NCI-H774 (cell line): Measurements from ENCODE around the gene NUTM2F.
"Not testable (repeated sequence)": the region's sequence is repeated elsewhere in the genome, so short reads cannot be mapped to it uniquely, and the experiment has no call there.

Source experiments
- DNase-seq: peaks from one replicate; lab custom pipeline; 2025; lab: John Stamatoyannopoulos, UW

The NUTM2F gene

GRCh38 chr9:94328544-94328943 is at the start of gene NUTM2F:
Gene NUTM2F (minus strand): TSS chr9:94328644. CDS start chr9:94328623, 21 bp downstream.
- not testable (repeated sequence) for DNase-seq

GRCh38 chr9:94375197-94375596 is 46.8 kb upstream of the NUTM2F start:
- DNase-seq, result not testable (repeated sequence)

GRCh38 chr9:94374176-94375056 is 46.0 kb upstream of the NUTM2F start:
- peak; percentile 81 for DNase-seq

- not testable (repeated sequence) for DNase-seq
Observed at GRCh38 chr9:94373779-94374175, 45.3 kb upstream of the NUTM2F start.

GRCh38 chr9:94370266-94370665 is 41.8 kb upstream of the NUTM2F start:
- not testable (repeated sequence) for DNase-seq

GRCh38 chr9:94364093-94364614 is 35.7 kb upstream of the NUTM2F start:
- not testable (repeated sequence) for DNase-seq

- not testable (repeated sequence) for DNase-seq
Observed at GRCh38 chr9:94357158-94357557, 28.7 kb upstream of the NUTM2F start.

- not testable (repeated sequence) for DNase-seq
Observed at GRCh38 chr9:94351901-94352723, 23.7 kb upstream of the NUTM2F start.

- not testable (repeated sequence) for DNase-seq
Observed at GRCh38 chr9:94348754-94349153, 20.3 kb upstream of the NUTM2F start.

- DNase-seq, result not testable (repeated sequence)
Observed at GRCh38 chr9:94347451-94347850, 19.0 kb upstream of the NUTM2F start.

GRCh38 chr9:94341703-94342102 is 13.3 kb upstream of the NUTM2F start:
- DNase-seq, result not testable (repeated sequence)

- not testable (repeated sequence) for DNase-seq
Observed at GRCh38 chr9:94340750-94341149, 12.3 kb upstream of the NUTM2F start.

- DNase-seq, result not testable (repeated sequence)
Observed at GRCh38 chr9:94339657-94340056, 11.2 kb upstream of the NUTM2F start.

- DNase-seq, result not testable (repeated sequence)
Observed at GRCh38 chr9:94338723-94339122, 10.3 kb upstream of the NUTM2F start.

GRCh38 chr9:94336445-94336844 is 8.0 kb upstream of the NUTM2F start:
- not testable (repeated sequence) for DNase-seq

GRCh38 chr9:94325583-94325982 is 2.9 kb downstream of the NUTM2F start:
- DNase-seq, result not testable (repeated sequence)

GRCh38 chr9:94323153-94323798 is 5.2 kb downstream of the NUTM2F start:
- not testable (repeated sequence) for DNase-seq

- DNase-seq, result not testable (repeated sequence)
Observed at GRCh38 chr9:94322342-94322940, 6.0 kb downstream of the NUTM2F start.

GRCh38 chr9:94317949-94318657 is 10.3 kb downstream of the NUTM2F start:
- DNase-seq, result not testable (repeated sequence)

GRCh38 chr9:94316236-94316635 is 12.2 kb downstream of the NUTM2F start:
- DNase-seq, result not testable (repeated sequence)
